HG02642 (cell line): ENCODE results near the gene ZCCHC17.
"Not testable (repeated sequence)": the region's sequence is repeated elsewhere in the genome, so short reads cannot be mapped to it uniquely, and the experiment has no call there.

Source experiments
- ATAC-seq: cut with Tn5 transposase; IDR thresholded peaks from one replicate; pipeline ENCODE4 v1.9.1; 2021; ENCODE audit warnings: mild to moderate bottlenecking; ENCODE audit not compliant: unreplicated experiment, poor library complexity

ZCCHC17 gene, protein sequence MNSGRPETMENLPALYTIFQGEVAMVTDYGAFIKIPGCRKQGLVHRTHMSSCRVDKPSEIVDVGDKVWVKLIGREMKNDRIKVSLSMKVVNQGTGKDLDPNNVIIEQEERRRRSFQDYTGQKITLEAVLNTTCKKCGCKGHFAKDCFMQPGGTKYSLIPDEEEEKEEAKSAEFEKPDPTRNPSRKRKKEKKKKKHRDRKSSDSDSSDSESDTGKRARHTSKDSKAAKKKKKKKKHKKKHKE

GRCh38 chr1:31296486-31297276 lies at the start of gene ZCCHC17, which contains the start of gene SNRNP40:
Gene ZCCHC17, plus strand, starts transcription at chr1:31297032. Its CDS starts 13,067 bp downstream, at chr1:31310099.
Gene SNRNP40, minus strand, starts transcription at chr1:31296788. Its CDS starts 37 bp downstream, at chr1:31296751.
- peak; percentile 97 for ATAC-seq

- no peak for ATAC-seq
These were observed 48.6 kb upstream of the ZCCHC17 start for GRCh38 chr1:31248276-31248675.

GRCh38 chr1:31249854-31250253 lies 47.0 kb upstream of the ZCCHC17 start:
- no peak for ATAC-seq

DNA sequence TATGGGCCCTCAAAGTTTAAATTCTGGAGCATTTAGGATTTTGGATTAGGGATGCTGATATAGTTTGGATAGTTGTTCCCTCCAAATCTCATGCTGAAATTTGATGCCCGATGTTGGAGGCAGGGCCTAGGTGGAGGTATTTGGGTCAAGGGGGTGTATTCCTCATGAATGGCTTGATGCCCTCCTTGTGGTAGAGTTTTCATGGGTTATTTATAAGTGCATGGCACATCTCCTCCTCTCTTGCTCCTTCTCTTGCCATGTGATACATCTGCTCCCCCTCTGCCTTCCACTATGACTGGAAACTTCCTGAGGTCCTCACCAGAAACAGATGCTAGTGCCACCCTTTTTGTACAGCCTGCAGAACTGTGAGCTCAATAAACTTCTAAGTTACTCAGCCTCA lies 39.6 kb upstream of the ZCCHC17 start:
- no peak for ATAC-seq

DNA sequence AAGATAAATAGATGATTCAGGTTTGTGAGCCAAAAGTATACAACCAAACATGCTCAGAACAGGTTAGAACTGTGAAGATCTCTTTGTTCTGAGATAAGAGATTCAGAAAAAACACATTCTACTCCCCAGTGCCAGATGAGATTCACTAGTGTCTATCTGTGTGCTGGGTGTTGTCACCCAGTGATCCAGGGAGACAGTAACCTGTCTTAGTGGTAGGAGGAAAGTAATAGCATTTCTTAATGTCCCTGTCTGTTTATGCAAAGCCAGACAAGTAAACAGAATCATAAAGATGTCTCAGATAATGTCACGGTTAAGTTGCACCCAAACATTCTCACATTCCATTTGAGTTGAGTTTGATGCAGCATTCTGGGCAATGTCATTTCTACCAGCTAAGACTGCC lies 38.3 kb upstream of the ZCCHC17 start:
- ATAC-seq: no peak

GRCh38 chr1:31259746-31260145 lies 37.1 kb upstream of the ZCCHC17 start:
- ATAC-seq: no peak

- no peak for ATAC-seq
These were observed 34.9 kb upstream of the ZCCHC17 start for GRCh38 chr1:31261916-31262315.

DNA sequence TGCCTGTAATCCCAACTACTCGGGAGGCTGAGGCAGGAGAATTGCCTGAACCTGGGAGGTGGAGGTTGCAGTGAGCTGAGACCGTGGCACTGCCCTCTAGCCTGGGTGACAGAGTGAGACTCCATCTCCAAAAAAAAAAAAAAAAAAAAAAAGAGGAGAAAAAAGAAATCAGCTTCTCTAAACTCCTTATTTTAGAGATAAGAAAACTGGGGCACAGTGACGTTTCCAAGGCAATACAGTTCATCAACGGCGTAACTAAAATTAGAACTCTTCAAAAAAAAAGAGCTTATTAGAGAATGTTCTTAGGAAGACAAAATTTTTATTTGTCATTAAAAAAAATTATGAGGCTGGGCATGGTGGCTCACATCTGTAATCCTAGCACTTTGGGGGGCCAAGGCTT lies 34.4 kb upstream of the ZCCHC17 start:
- not testable (repeated sequence) for ATAC-seq

DNA sequence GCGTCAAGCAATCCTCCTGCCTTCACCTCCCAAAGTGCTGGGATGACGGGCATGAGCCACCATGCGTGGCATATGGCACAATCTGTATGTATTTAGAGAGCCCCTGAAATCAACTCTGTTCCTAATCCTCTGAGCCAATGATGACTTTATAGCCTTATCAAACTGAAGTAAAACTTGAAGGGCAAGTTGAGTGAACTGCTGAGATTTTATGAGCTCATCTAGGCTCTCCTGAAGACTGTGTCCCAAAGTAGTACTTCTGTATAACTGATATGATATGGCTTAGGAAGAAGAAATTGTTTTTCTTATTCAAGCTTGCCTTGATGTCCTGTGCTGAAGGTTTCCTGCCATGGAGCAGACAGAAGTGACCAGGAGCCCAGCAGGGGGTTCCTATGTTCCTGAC lies 33.4 kb upstream of the ZCCHC17 start:
- no peak for ATAC-seq

- ATAC-seq: no peak
These were observed 31.9 kb upstream of the ZCCHC17 start for GRCh38 chr1:31264790-31265386.

DNA sequence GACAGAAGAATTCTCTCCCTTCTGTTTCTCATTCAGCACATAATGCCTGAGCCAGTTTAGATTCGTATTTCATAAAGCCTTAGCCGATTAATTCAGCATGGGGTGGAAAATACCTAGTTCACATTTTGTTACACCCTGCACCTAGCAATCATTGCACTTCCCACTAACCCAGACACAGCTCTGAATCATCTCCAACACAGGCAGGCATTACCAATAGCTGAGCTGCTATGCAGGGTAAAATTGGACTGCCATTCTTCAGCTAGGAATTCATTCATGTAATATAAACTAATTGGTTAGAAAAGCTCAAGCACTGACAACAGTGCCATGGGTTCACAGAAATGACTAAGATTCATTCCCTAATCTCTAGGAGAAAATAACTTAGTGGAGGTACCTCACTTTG lies 30.3 kb upstream of the ZCCHC17 start:
- ATAC-seq: no peak

DNA sequence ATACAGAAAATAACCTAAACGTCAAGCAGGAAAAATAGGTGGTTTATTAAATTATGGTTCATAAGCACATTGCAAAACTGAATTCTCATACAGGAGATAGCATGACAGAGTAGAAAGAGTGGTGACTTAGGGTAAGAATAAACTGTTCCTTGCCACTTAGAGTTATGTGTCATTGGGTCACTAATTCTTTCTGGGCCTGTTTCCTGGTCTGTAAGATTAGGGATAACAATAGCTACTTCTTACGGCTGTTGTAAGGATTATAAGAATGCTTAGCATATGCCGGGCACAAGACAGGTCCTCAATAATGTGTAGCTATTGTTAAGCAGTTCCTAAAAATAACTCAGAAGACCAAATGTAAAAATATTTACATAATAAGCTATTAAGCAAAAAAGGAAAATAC lies 24.5 kb upstream of the ZCCHC17 start:
- no peak for ATAC-seq

DNA sequence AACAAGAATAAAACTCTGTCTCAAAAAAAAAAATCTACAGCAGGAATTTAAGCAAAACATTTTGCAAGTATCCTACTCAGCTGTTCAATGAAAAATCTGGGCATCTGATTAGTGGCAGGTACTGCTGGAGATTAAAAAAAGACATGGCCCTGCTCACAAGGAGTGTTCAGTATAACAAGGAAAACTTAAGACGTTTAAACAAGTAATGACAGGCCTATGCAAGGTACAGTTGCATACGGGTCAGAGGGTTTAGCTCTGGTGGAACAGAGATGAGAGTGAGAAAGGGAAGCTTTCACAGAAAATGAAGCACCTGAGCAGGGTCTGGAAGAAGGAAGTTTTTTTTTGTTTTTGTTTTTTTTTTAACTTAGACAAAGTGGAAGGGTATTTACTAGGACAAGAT lies 23.2 kb upstream of the ZCCHC17 start:
- ATAC-seq: no peak

GRCh38 chr1:31282426-31282825 lies 14.4 kb upstream of the ZCCHC17 start:
- ATAC-seq: not testable (repeated sequence)

- ATAC-seq: not testable (repeated sequence)
These were observed 9.0 kb upstream of the ZCCHC17 start for GRCh38 chr1:31287791-31288190.

GRCh38 chr1:31289021-31289420 lies 7.8 kb upstream of the ZCCHC17 start:
- ATAC-seq: no peak

DNA sequence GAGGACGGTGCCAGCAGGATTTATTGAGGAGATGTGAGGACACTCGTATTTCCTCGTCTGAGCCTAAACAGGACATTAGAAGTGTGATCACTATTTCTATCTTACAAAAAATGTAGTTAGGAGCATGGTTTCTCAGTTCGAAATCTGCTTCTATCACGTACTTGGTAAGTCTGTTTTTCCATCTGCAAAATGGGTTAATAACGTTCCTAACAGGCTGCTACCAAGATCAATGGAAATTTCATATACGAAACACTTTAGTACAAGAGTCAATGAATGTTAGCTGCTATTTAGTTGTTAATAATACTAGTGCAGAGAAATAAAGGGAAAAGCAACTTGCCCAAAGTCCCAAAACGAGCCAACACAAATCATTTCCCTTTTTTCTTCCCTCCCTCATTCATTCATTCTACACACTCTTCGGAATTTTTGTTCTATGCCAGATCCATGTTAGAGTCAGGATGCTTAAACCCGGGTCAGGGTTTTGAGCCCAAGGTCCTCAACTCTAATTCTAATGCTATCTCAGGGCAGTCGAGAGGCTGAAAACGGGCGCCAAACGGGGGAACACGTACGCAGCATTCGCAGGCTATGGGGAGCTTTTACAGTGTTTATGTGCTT lies 852 bp upstream of the ZCCHC17 start:
- ATAC-seq: no peak

DNA sequence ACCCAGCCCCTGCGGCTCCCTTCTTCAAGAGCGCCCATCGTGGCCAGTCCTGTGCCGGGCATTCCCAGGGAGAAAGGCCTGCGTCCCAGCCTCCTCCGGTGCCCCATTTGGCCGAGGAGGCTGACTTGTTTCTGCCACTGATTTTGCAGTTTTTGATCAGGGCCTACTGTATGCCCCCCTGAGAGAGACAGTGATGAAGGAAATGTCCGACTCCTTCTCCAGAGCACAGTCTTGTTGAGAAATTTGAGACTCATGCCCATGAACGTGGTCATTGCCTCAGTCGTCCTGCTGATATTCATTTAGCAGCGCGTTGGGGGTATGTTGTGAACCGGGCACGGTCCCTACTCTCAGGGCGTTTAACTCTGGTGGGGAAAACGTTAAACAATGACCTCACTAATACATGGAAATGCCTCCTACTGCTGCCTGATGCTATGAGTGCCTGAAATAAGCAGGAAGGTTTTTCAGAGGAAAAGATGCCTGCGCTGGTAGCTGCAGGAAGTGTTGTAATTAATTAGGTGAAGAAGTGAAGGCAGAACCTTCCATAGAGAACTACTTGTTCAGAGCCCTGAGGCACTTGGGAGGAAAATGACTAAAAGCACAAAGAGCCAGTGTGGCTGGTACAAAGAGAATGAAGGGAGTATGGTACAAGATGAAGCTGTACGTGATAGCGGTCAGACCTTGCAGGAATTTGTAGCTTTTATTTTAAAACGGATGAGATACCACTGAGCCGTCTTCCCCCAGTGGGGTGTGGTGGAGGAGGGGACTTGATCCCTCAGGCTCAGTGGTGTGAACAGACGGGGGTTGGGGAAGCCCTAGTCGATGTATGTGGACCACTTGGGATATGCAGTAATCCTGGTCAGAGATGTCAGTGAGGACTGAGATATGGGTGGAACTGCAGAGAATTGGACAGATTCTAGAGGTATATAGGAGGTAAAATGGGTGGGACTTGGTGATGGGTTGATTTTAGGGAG lies 730 bp downstream of the ZCCHC17 start:
- ATAC-seq: no peak

- no peak for ATAC-seq
These were observed 2.5 kb downstream of the ZCCHC17 start for GRCh38 chr1:31299365-31299764.

DNA sequence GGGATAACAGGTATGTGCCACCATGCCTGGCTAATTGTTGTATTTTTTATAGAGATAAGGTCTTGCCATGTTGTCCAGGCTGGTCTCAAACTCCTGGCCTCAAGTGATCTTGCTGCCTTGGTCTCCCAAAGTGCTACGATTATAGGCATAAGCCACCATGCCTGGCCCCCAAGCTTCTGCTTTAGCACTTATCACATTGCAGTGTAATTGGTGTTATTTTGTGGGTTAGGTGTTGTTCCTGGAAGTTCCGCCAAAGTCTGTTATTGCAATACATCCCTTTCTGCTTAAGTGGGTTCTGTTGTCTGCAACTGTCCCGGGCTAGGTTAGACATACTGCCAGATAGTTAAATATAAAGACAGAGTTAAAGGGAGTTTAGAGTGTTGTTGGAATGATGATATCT lies 3.4 kb downstream of the ZCCHC17 start:
- ATAC-seq: no peak
